ENCODE measurements around the gene ARHGAP26. TPM values are rescaled to one million over a fixed set of nuclear protein-coding genes. Genes with fewer than 3 reads are reported as not detected.
A peak's percentile ranks its signal among the peaks of the same experiment; 100 is the strongest.

Gene ARHGAP26
- total and polyA plus RNA-seq, 2 donors (not counting 3 experiments of a cell fraction or from before 2014, with no cell fraction given): 3.1 to 16.2 TPM

GRCh38 chr5:143106174-143106573, 336.0 kb downstream of the ARHGAP26 start:
- TF ChIP-seq POLR2A (IDR thresholded peaks at IDR 0.05; ENCODE audit: low read depth, low read length) (no peak), CTCF (IDR thresholded peaks at IDR 0.05; ENCODE audit: extremely low read depth in 1 of 2, insufficient read depth in 1 of 2, low read depth in 1 of 2, low read length in 2 of 2) (peak in 1 of 2 donors; percentile 35)

GRCh38 chr5:143108498-143109128, 338.4 kb downstream of the ARHGAP26 start:
- intact Hi-C loops (cut with micrococcal nuclease) (no loop called here), dilution Hi-C loops (cut with MboI; ENCODE audit: extremely low pct_ligation_motif_present, low sequenced_read_pairs) (no loop called here)
- no peak for FAIRE-seq
- H4K20me1 ChIP-seq (replicated peaks; ENCODE audit: control insufficient read depth, extremely low read depth, insufficient read depth, low read length): no peaks in the 10 kb centered on the region
- no peak for TF ChIP-seq EZH2 (IDR thresholded peaks at IDR 0.05; ENCODE audit: borderline replicate concordance, low read depth, low read length, severe bottlenecking)
- no peak overlapping the region for H2AFZ ChIP-seq (ENCODE audit: low read depth, low read length)
- H3K4me2 ChIP-seq (ENCODE audit: insufficient read depth, low read length): no peak overlapping the region
- H3K79me2 ChIP-seq (ENCODE audit: control insufficient read depth, insufficient read depth, low read length): no peaks in the 10 kb centered on the region
- H3K4me1 ChIP-seq (ENCODE audit: control insufficient read depth, extremely low read depth, insufficient read depth, low read length): no peaks in the 10 kb centered on the region
- POLR2A ChIA-PET: no interaction called here
- H3K9me1 ChIP-seq (replicated peaks; ENCODE audit: control insufficient read depth, extremely low read depth, insufficient read depth, low read length): no peaks in the 10 kb centered on the region
- H3K27me3 ChIP-seq (ENCODE audit: control insufficient read depth in 2 of 2, insufficient read depth in 2 of 2, low read length in 2 of 2): no peaks in the 10 kb centered on the region
- no peaks in the 10 kb centered on the region for H3K36me3 ChIP-seq (ENCODE audit: control insufficient read depth in 2 of 2, extremely low read depth in 1 of 2, insufficient read depth in 2 of 2, low read length in 2 of 2)
- no TSS peak for BruUV-seq (replicated peaks)
- DNase-seq (ENCODE audit: low read depth, low spot score): peak; percentile 24
- no peak overlapping the region for H3K27ac ChIP-seq (ENCODE audit: insufficient read depth, low read depth, low read length)
- H3K4me3 ChIP-seq (replicated peaks in 1 of 3; ENCODE audit: insufficient read depth in 1 of 3, low read depth in 1 of 3, low read length in 3 of 3): no peak overlapping the region
- no peaks in the 10 kb centered on the region for H3K9me3 ChIP-seq (replicated peaks; ENCODE audit: control insufficient read depth, insufficient read depth, low read length)
- H3K9ac ChIP-seq (replicated peaks; ENCODE audit: extremely low read depth, insufficient read depth, low read length): no peak overlapping the region
- CTCF ChIA-PET: interaction anchor here (1.0 to 1.7 kb wide), 5 partner anchors 9 to 716 kb away, joined by 3 to 6 read pairs (median 4); no protein-coding TSS in a partner anchor

More at GRCh38 chr5:143106174-143106573, 336.0 kb downstream of the ARHGAP26 start:
- Histone ChIP-seq H3K4me1 (ENCODE audit: control insufficient read depth, extremely low read depth, insufficient read depth, low read length) (no peaks in the 10 kb centered on the region), H2AFZ (ENCODE audit: low read depth, low read length) (no peak overlapping the region), H3K27me3 (ENCODE audit: control insufficient read depth in 2 of 2, insufficient read depth in 2 of 2, low read length in 2 of 2) (no peaks in the 10 kb centered on the region), H4K20me1 (replicated peaks; ENCODE audit: control insufficient read depth, extremely low read depth, insufficient read depth, low read length) (no peaks in the 10 kb centered on the region), H3K9ac (replicated peaks; ENCODE audit: extremely low read depth, insufficient read depth, low read length) (no peak overlapping the region), H3K9me1 (replicated peaks; ENCODE audit: control insufficient read depth, extremely low read depth, insufficient read depth, low read length) (no peaks in the 10 kb centered on the region), H3K27ac (ENCODE audit: insufficient read depth, low read depth, low read length) (no peak overlapping the region), H3K9me3 (replicated peaks; ENCODE audit: control insufficient read depth, insufficient read depth, low read length) (no peaks in the 10 kb centered on the region), H3K36me3 (ENCODE audit: control insufficient read depth in 2 of 2, extremely low read depth in 1 of 2, insufficient read depth in 2 of 2, low read length in 2 of 2) (no peaks in the 10 kb centered on the region), H3K4me3 (replicated peaks in 1 of 3; ENCODE audit: insufficient read depth in 1 of 3, low read depth in 1 of 3, low read length in 3 of 3) (no peak overlapping the region), H3K4me2 (ENCODE audit: insufficient read depth, low read length) (no peak overlapping the region), H3K79me2 (ENCODE audit: control insufficient read depth, insufficient read depth, low read length) (no peaks in the 10 kb centered on the region)
- DNase-seq (ENCODE audit: low read depth, low spot score) (peak; percentile 79), FAIRE-seq (no peak)
- ChIA-PET CTCF (interaction anchor here (0.7 to 2.1 kb wide), 10 partner anchors 20 to 1035 kb away, joined by 3 to 19 read pairs (median 4); partner anchors contain the start of gene NR3C1), POLR2A (no interaction called here)
- dilution Hi-C loops (cut with MboI; ENCODE audit: extremely low pct_ligation_motif_present, low sequenced_read_pairs) (no loop called here), intact Hi-C loops (cut with micrococcal nuclease) (loop anchor here (1.0 kb wide), 2 partner anchors 298 to 719 kb away; no protein-coding TSS in a partner anchor)
- BruUV-seq (replicated peaks): no TSS peak
